CD4-positive, alpha-beta memory T cell (primary cell): Measurements from ENCODE around the gene NYAP2. TPM values are rescaled to one million over a fixed set of nuclear protein-coding genes. Genes with fewer than 3 reads are reported as not detected.

Source experiments
- CTCF ChIA-PET: fragments of 350-600 bp; sonication (Branson Sonifier 250); formaldehyde crosslinking; loops from one replicate; lab custom pipeline; 2021; ENCODE audit warnings: inconsistent platforms; ENCODE audit not compliant: partially characterized antibody; lab: Charles Lee
- POLR2A ChIA-PET: fragments of 350-600 bp; sonication (Branson Sonifier 250); formaldehyde crosslinking; loops from one replicate; lab custom pipeline; 2021; ENCODE audit not compliant: partially characterized antibody; lab: Charles Lee
- DNase-seq, 5 donors: peaks; one replicate each; pipeline versions ENCODE4 v3.0.0 to v3.0.0-alpha.2; 2020 to 2022; ENCODE audit warnings: mixed read lengths in 1 of 5
- H3K27ac ChIP-seq: one replicate; pipeline ENCODE4 v1.7.0; 2013; ENCODE audit warnings: low read depth, low read length
- H3K27me3 ChIP-seq: 2 replicates; pipeline ENCODE4 v1.7.0; 2013; ENCODE audit warnings: mild to moderate bottlenecking, low read length, moderate library complexity; ENCODE audit not compliant: insufficient read depth
- H3K36me3 ChIP-seq: 2 replicates; pipeline ENCODE4 v1.7.0; 2013; ENCODE audit warnings: mild to moderate bottlenecking, low read length, moderate library complexity; ENCODE audit not compliant: insufficient read depth
- H3K4me1 ChIP-seq: 2 replicates; pipeline ENCODE4 v1.7.0; 2013; ENCODE audit warnings: mild to moderate bottlenecking, low read length, moderate library complexity; ENCODE audit not compliant: insufficient read depth
- H3K4me3 ChIP-seq, 2 donors: one replicate each; pipeline ENCODE4 v1.7.0; 2013; ENCODE audit warnings: low read length in 2 of 2, mild to moderate bottlenecking in 1 of 2
- H3K9me3 ChIP-seq, 2 donors: one replicate each; pipeline ENCODE4 v1.7.0; 2013; ENCODE audit warnings: low read length in 2 of 2, control low read depth in 1 of 2; ENCODE audit not compliant: control insufficient read depth in 1 of 2
- H3K27ac Mint-ChIP-seq, 7 donors: one replicate each; pipeline ENCODE4 v1.8.0; 2020 to 2021; ENCODE audit warnings: mixed read lengths in 7 of 7, mild to moderate bottlenecking in 6 of 7, inconsistent platforms in 3 of 7, moderate library complexity in 3 of 7
- H3K27me3 Mint-ChIP-seq, 2 donors: one replicate each; pipeline ENCODE4 v1.8.0; 2020 to 2021; ENCODE audit warnings: mixed read lengths in 2 of 2
- H3K36me3 Mint-ChIP-seq, 2 donors: one replicate each; pipeline ENCODE4 v1.8.0; 2020 to 2021; ENCODE audit warnings: mixed read lengths in 2 of 2, inconsistent platforms in 1 of 2, mild to moderate bottlenecking in 1 of 2
- H3K4me1 Mint-ChIP-seq, 4 donors: one replicate each; pipeline ENCODE4 v1.8.0; 2020 to 2021; ENCODE audit warnings: mixed read lengths in 4 of 4, mild to moderate bottlenecking in 1 of 4
- H3K4me3 Mint-ChIP-seq, 8 donors: one replicate each; pipeline ENCODE4 v1.8.0; 2020 to 2021; ENCODE audit warnings: mixed read lengths in 8 of 8, mild to moderate bottlenecking in 7 of 8, moderate library complexity in 6 of 8, inconsistent platforms in 3 of 8
- H3K9me3 Mint-ChIP-seq, 8 donors: one replicate each; pipeline ENCODE4 v1.8.0; 2020 to 2021; ENCODE audit warnings: mixed read lengths in 8 of 8, mild to moderate bottlenecking in 5 of 8, inconsistent platforms in 3 of 8, moderate library complexity in 1 of 8
- intact Hi-C: fragments of 100-400 bp; cut with micrococcal nuclease; formaldehyde crosslinking; loops from one replicate; pipeline ENCODE4 v1.15.1; 2023
- polyA plus RNA-seq, 2 donors: library from polyadenylated mRNA; unstranded; fragments of 300-500 nt; fragmentation: Illumina TruSeq; gene quantifications; one replicate each; pipeline ENCODE4 v1.2.3, GENCODE V29; 2021
- total RNA-seq, 2 experiments: library from RNA; stranded (reverse); gene quantifications; one replicate each; pipeline ENCODE4 v1.2.3, GENCODE V29; 2021

Gene NYAP2
- total and polyA plus RNA-seq, 4 experiments from 2014 or later: 0.06 TPM; not detected in 3

GRCh38 chr2:225597911-225598310 is 198.4 kb downstream of the NYAP2 start:
- H3K4me1 Mint-ChIP-seq: no peaks in the 10 kb centered on the region

GRCh38 chr2:225598426-225598825 is 198.9 kb downstream of the NYAP2 start:
- no peak for DNase-seq
- no peaks in the 10 kb centered on the region for H3K27me3 Mint-ChIP-seq
- Histone ChIP-seq H3K36me3 (no peaks in the 10 kb centered on the region), H3K9me3 (no peaks in the 10 kb centered on the region), H3K4me3 (no peak overlapping the region), H3K27me3 (no peaks in the 10 kb centered on the region), H3K4me1 (no peaks in the 10 kb centered on the region), H3K27ac (no peak overlapping the region)
- ChIA-PET POLR2A (no interaction called here), CTCF (no interaction called here)
- H3K9me3 Mint-ChIP-seq: peaks cover 0 to 5% (median 0%) of the 10 kb centered on the region in 8 donors
- no peak overlapping the region for H3K27ac Mint-ChIP-seq
- H3K36me3 Mint-ChIP-seq: no peaks in the 10 kb centered on the region
- H3K4me1 Mint-ChIP-seq: no peaks in the 10 kb centered on the region
- intact Hi-C loops: no loop called here
- no peak overlapping the region for H3K4me3 Mint-ChIP-seq

More at GRCh38 chr2:225597911-225598310, 198.4 kb downstream of the NYAP2 start:
- Histone ChIP-seq H3K27ac (no peak overlapping the region), H3K4me1 (no peaks in the 10 kb centered on the region), H3K36me3 (no peaks in the 10 kb centered on the region), H3K27me3 (no peaks in the 10 kb centered on the region), H3K9me3 (no peaks in the 10 kb centered on the region), H3K4me3 (no peak overlapping the region)
- no peaks in the 10 kb centered on the region for H3K36me3 Mint-ChIP-seq
- intact Hi-C loops: no loop called here
- no peaks in the 10 kb centered on the region for H3K27me3 Mint-ChIP-seq
- peaks cover 0 to 5% (median 0%) of the 10 kb centered on the region in 8 donors for H3K9me3 Mint-ChIP-seq
- ChIA-PET CTCF (no interaction called here), POLR2A (no interaction called here)
- no peak for DNase-seq
- H3K27ac Mint-ChIP-seq: no peak overlapping the region
- no peak overlapping the region for H3K4me3 Mint-ChIP-seq

- Mint-ChIP-seq H3K9me3 (peaks cover 0 to 5% (median 0%) of the 10 kb centered on the region in 8 donors), H3K36me3 (no peaks in the 10 kb centered on the region), H3K4me3 (no peak overlapping the region), H3K4me1 (no peaks in the 10 kb centered on the region), H3K27me3 (peaks cover 0 to 1% of the 10 kb centered on the region in 2 donors), H3K27ac (no peak overlapping the region)
- H3K4me3 ChIP-seq: no peak overlapping the region
- ChIA-PET POLR2A (no interaction called here), CTCF (no interaction called here)
- no peaks in the 10 kb centered on the region for H3K4me1 ChIP-seq
- H3K36me3 ChIP-seq: no peaks in the 10 kb centered on the region
- H3K9me3 ChIP-seq: no peaks in the 10 kb centered on the region
- no peak for DNase-seq
- H3K27ac ChIP-seq: no peak overlapping the region
- intact Hi-C loops: no loop called here
- H3K27me3 ChIP-seq: no peaks in the 10 kb centered on the region
Observed at GRCh38 chr2:225598897-225599296, 199.4 kb downstream of the NYAP2 start.

GRCh38 chr2:225599856-225600255 is 200.3 kb downstream of the NYAP2 start:
- Mint-ChIP-seq H3K4me3 (no peak overlapping the region), H3K9me3 (peaks cover 0 to 5% (median 0%) of the 10 kb centered on the region in 8 donors), H3K27me3 (peaks cover 0 to 1% of the 10 kb centered on the region in 2 donors), H3K27ac (no peak overlapping the region), H3K4me1 (no peaks in the 10 kb centered on the region), H3K36me3 (no peaks in the 10 kb centered on the region)
- Histone ChIP-seq H3K4me3 (no peak overlapping the region), H3K27me3 (no peaks in the 10 kb centered on the region), H3K9me3 (no peaks in the 10 kb centered on the region), H3K36me3 (no peaks in the 10 kb centered on the region), H3K27ac (no peak overlapping the region), H3K4me1 (no peaks in the 10 kb centered on the region)
- no peak for DNase-seq
- POLR2A ChIA-PET: no interaction called here
- intact Hi-C loops: no loop called here
- CTCF ChIA-PET: no interaction called here

- Histone ChIP-seq H3K4me3 (no peak overlapping the region), H3K27ac (no peak overlapping the region), H3K4me1 (no peaks in the 10 kb centered on the region), H3K9me3 (no peaks in the 10 kb centered on the region), H3K36me3 (no peaks in the 10 kb centered on the region), H3K27me3 (no peaks in the 10 kb centered on the region)
- Mint-ChIP-seq H3K4me1 (no peaks in the 10 kb centered on the region), H3K27ac (no peak overlapping the region), H3K36me3 (no peaks in the 10 kb centered on the region), H3K9me3 (peaks cover 0 to 5% (median 0%) of the 10 kb centered on the region in 8 donors), H3K4me3 (no peak overlapping the region), H3K27me3 (peaks cover 0 to 1% of the 10 kb centered on the region in 2 donors)
- ChIA-PET POLR2A (no interaction called here), CTCF (no interaction called here)
- intact Hi-C loops: no loop called here
- DNase-seq: no peak
Observed at GRCh38 chr2:225600444-225600843, 200.9 kb downstream of the NYAP2 start.

GRCh38 chr2:225600865-225601264 is 201.4 kb downstream of the NYAP2 start:
- H3K27ac ChIP-seq: no peak overlapping the region
- no peaks in the 10 kb centered on the region for H3K4me1 Mint-ChIP-seq
- no peaks in the 10 kb centered on the region for H3K9me3 ChIP-seq
- ChIA-PET CTCF (no interaction called here), POLR2A (no interaction called here)
- no peaks in the 10 kb centered on the region for H3K36me3 Mint-ChIP-seq
- H3K4me3 ChIP-seq: no peak overlapping the region
- H3K27me3 Mint-ChIP-seq: peaks cover 0 to 1% of the 10 kb centered on the region in 2 donors
- no peaks in the 10 kb centered on the region for H3K27me3 ChIP-seq
- no peak overlapping the region for H3K27ac Mint-ChIP-seq
- H3K4me3 Mint-ChIP-seq: no peak overlapping the region
- H3K36me3 ChIP-seq: no peaks in the 10 kb centered on the region
- DNase-seq: no peak
- H3K9me3 Mint-ChIP-seq: peaks cover 0 to 5% (median 0%) of the 10 kb centered on the region in 8 donors
- H3K4me1 ChIP-seq: no peaks in the 10 kb centered on the region
- intact Hi-C loops: no loop called here

- H3K9me3 Mint-ChIP-seq: peaks cover 0 to 5% (median 0%) of the 10 kb centered on the region in 8 donors
- Histone ChIP-seq H3K27ac (no peak overlapping the region), H3K4me1 (no peaks in the 10 kb centered on the region), H3K36me3 (no peaks in the 10 kb centered on the region), H3K9me3 (no peaks in the 10 kb centered on the region), H3K4me3 (no peak overlapping the region), H3K27me3 (no peaks in the 10 kb centered on the region)
- intact Hi-C loops: no loop called here
- no peaks in the 10 kb centered on the region for H3K4me1 Mint-ChIP-seq
- no peaks in the 10 kb centered on the region for H3K36me3 Mint-ChIP-seq
- no peak overlapping the region for H3K4me3 Mint-ChIP-seq
- H3K27ac Mint-ChIP-seq: no peak overlapping the region
- CTCF ChIA-PET: no interaction called here
- DNase-seq: no peak
- H3K27me3 Mint-ChIP-seq: peaks cover 0 to 4% of the 10 kb centered on the region in 2 donors
- POLR2A ChIA-PET: no interaction called here
Observed at GRCh38 chr2:225602205-225602604, 202.7 kb downstream of the NYAP2 start.

- CTCF ChIA-PET: no interaction called here
Observed at GRCh38 chr2:225608136-225608535, 208.6 kb downstream of the NYAP2 start.

More at GRCh38 chr2:225608136-225608535, 208.6 kb downstream of the NYAP2 start:
- Histone ChIP-seq H3K27ac (no peak overlapping the region), H3K27me3 (no peaks in the 10 kb centered on the region), H3K9me3 (no peaks in the 10 kb centered on the region), H3K4me3 (no peak overlapping the region), H3K4me1 (no peaks in the 10 kb centered on the region), H3K36me3 (no peaks in the 10 kb centered on the region)
- Mint-ChIP-seq H3K27me3 (peaks cover 0 to 6% of the 10 kb centered on the region in 2 donors), H3K27ac (no peak overlapping the region), H3K4me3 (no peak overlapping the region), H3K36me3 (no peaks in the 10 kb centered on the region), H3K9me3 (peaks cover 0 to 1% (median 0%) of the 10 kb centered on the region in 8 donors), H3K4me1 (no peaks in the 10 kb centered on the region)
- intact Hi-C loops: no loop called here
- DNase-seq: no peak
- POLR2A ChIA-PET: no interaction called here
